DMS53 treated with DMSO at 0.1 percent for 48 hours (cell line): Measurements from ENCODE around the gene FXR1.
A peak's percentile ranks its signal among the peaks of the same experiment; 100 is the strongest.
"Not testable (repeated sequence)": the region's sequence is repeated elsewhere in the genome, so short reads cannot be mapped to it uniquely, and the experiment has no call there.

Experiments used
- DNase-seq: peaks from one replicate; lab custom pipeline; 2025; ENCODE audit not compliant: unreplicated experiment; lab: John Stamatoyannopoulos, UW

The FXR1 gene

GRCh38 chr3:180932819-180933218 is 20.3 kb downstream of the FXR1 start:
- DNase-seq: no peak

- DNase-seq: no peak
Observed at GRCh38 chr3:180934638-180935037, 22.2 kb downstream of the FXR1 start.

GRCh38 chr3:180940826-180941225 is 28.4 kb downstream of the FXR1 start:
- DNase-seq: no peak

- no peak for DNase-seq
Observed at GRCh38 chr3:180947761-180948390, 35.4 kb downstream of the FXR1 start.

GRCh38 chr3:180959691-180960090 is 47.2 kb downstream of the FXR1 start:
- DNase-seq: no peak

GRCh38 chr3:180961087-180961486 is 48.6 kb downstream of the FXR1 start:
- no peak for DNase-seq

- DNase-seq: no peak
Observed at GRCh38 chr3:180961552-180961951, 49.1 kb downstream of the FXR1 start.

- DNase-seq: no peak
Observed at GRCh38 chr3:180962530-180962929, 50.1 kb downstream of the FXR1 start.

- DNase-seq: no peak
Observed at GRCh38 chr3:180970931-180971330, 58.5 kb downstream of the FXR1 start.

GRCh38 chr3:180973543-180973942 is 61.1 kb downstream of the FXR1 start:
- DNase-seq: no peak

- no peak for DNase-seq
Observed at GRCh38 chr3:180974286-180974685, 61.8 kb downstream of the FXR1 start.

GRCh38 chr3:180977498-180977897 is 65.0 kb downstream of the FXR1 start:
- no peak for DNase-seq

GRCh38 chr3:180979961-180980360 is 67.5 kb downstream of the FXR1 start:
- no peak for DNase-seq

GRCh38 chr3:180980611-180981010 is 68.1 kb downstream of the FXR1 start:
- no peak for DNase-seq

GRCh38 chr3:180981912-180982311 is 69.4 kb downstream of the FXR1 start:
- no peak for DNase-seq

GRCh38 chr3:180983136-180983535 is 70.7 kb downstream of the FXR1 start:
- DNase-seq: no peak

GRCh38 chr3:180986366-180986765 is 73.9 kb downstream of the FXR1 start:
- DNase-seq: not testable (repeated sequence)

- DNase-seq: no peak
Observed at GRCh38 chr3:180987344-180987743, 74.9 kb downstream of the FXR1 start.

GRCh38 chr3:180989291-180990163 is 77.1 kb downstream of the FXR1 start, which contains the start of gene DNAJC19:
Gene DNAJC19, minus strand, starts transcription at chr3:180989736. Its CDS starts 134 bp downstream, at chr3:180989602.
- DNase-seq: peak; percentile 92

- no peak for DNase-seq
Observed at GRCh38 chr3:180990505-180990904, 78.0 kb downstream of the FXR1 start.

GRCh38 chr3:180996415-180996932 is 84.0 kb downstream of the FXR1 start:
- no peak for DNase-seq

GRCh38 chr3:181002331-181002730 is 89.9 kb downstream of the FXR1 start:
- not testable (repeated sequence) for DNase-seq
